NOMO-1 (cell line): Measurements from ENCODE around the gene HAO2.
"Not testable (repeated sequence)": the region's sequence is repeated elsewhere in the genome, so short reads cannot be mapped to it uniquely, and the experiment has no call there.

Source experiments
- DNase-seq, 2 experiments: peaks; one replicate each; lab custom pipeline; 2025; ENCODE audit not compliant: unreplicated experiment in 2 of 2; lab: John Stamatoyannopoulos, UW

The HAO2 gene

GRCh38 chr1:119377594-119377993, 9.0 kb downstream of the HAO2 start:
- DNase-seq = not testable (repeated sequence)

- DNase-seq = no peak
These were observed 10.5 kb downstream of the HAO2 start for GRCh38 chr1:119379117-119379516.

- DNase-seq = no peak
These were observed 11.7 kb downstream of the HAO2 start for GRCh38 chr1:119380304-119380703.

- DNase-seq = no peak
These were observed 12.5 kb downstream of the HAO2 start for GRCh38 chr1:119380983-119381662.

- no peak for DNase-seq
These were observed 16.0 kb downstream of the HAO2 start for GRCh38 chr1:119384591-119384990.

GRCh38 chr1:119385650-119386049, 17.1 kb downstream of the HAO2 start:
- no peak for DNase-seq

GRCh38 chr1:119387858-119388257, 19.3 kb downstream of the HAO2 start:
- no peak for DNase-seq

GRCh38 chr1:119388450-119388849, 19.9 kb downstream of the HAO2 start:
- no peak for DNase-seq

- no peak for DNase-seq
These were observed 21.9 kb downstream of the HAO2 start for GRCh38 chr1:119390526-119390925.

GRCh38 chr1:119391749-119392148, 23.2 kb downstream of the HAO2 start:
- no peak for DNase-seq

GRCh38 chr1:119394085-119394484, 25.5 kb downstream of the HAO2 start:
- no peak for DNase-seq

GRCh38 chr1:119396982-119397381, 28.4 kb downstream of the HAO2 start:
- DNase-seq = no peak

- DNase-seq = no peak
These were observed 29.4 kb downstream of the HAO2 start for GRCh38 chr1:119397986-119398385.

GRCh38 chr1:119404736-119405135, 36.2 kb downstream of the HAO2 start:
- DNase-seq = no peak

- no peak for DNase-seq
These were observed 41.1 kb downstream of the HAO2 start for GRCh38 chr1:119409731-119410130.

- no peak for DNase-seq
These were observed 42.4 kb downstream of the HAO2 start for GRCh38 chr1:119410961-119411360.

GRCh38 chr1:119414950-119415349, 46.4 kb downstream of the HAO2 start, which contains the start of gene HSD3B2:
Gene HSD3B2 (plus strand): TSS chr1:119415150. CDS start chr1:119415420, 270 bp downstream.
- no peak for DNase-seq

GRCh38 chr1:119416006-119416640, 47.5 kb downstream of the HAO2 start:
- DNase-seq = no peak

GRCh38 chr1:119419109-119419508, 50.5 kb downstream of the HAO2 start:
- no peak for DNase-seq

- DNase-seq = no peak
These were observed 52.1 kb downstream of the HAO2 start for GRCh38 chr1:119420638-119421037.

- no peak for DNase-seq
These were observed 54.0 kb downstream of the HAO2 start for GRCh38 chr1:119422631-119423030.

GRCh38 chr1:119428991-119429390, 60.4 kb downstream of the HAO2 start:
- DNase-seq = no peak
